ENCODE data around the gene SLC9A9.

DNA sequence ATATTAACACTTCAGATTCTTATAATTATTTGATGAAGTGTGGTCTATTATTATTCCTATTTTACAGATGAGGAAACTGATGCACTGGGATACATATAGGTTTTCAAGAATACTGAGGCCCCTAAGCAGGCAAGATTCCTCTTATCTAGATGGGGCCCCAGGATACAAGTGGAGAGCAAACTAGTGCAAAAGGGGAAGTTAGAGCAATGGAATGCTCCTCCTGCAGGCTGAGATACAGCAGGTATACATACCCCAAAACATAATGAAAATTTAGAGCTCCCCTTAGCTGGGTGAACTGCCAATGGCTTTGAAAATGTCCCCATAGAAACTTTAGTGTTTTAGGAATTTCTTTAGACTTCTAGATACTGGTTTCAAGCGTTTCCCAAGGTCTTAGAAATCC lies 481.6 kb downstream of the SLC9A9 start:
- no peak for TF ChIP-seq TBP (IDR thresholded peaks at IDR 0.05; ENCODE audit: low read depth, low read length)
- no peak for TF ChIP-seq POLR2A (IDR thresholded peaks at IDR 0.05; ENCODE audit: control extremely low read depth in 1 of 2, low read depth in 2 of 2, low read length in 2 of 2)
- TF ChIP-seq EP300 (IDR thresholded peaks at IDR 0.05; ENCODE audit: borderline replicate concordance in 1 of 2, low read depth in 2 of 2, low read length in 2 of 2), result no peak
- TF ChIP-seq MAFK (IDR thresholded peaks at IDR 0.05; ENCODE audit: low read depth, low read length), result no peak
- TF ChIP-seq POLR2AphosphoS5 (IDR thresholded peaks at IDR 0.05; ENCODE audit: low read depth, low read length), result no peak
- no peak for TF ChIP-seq CREB1 (IDR thresholded peaks at IDR 0.05)
- TF ChIP-seq, protein P1, sequence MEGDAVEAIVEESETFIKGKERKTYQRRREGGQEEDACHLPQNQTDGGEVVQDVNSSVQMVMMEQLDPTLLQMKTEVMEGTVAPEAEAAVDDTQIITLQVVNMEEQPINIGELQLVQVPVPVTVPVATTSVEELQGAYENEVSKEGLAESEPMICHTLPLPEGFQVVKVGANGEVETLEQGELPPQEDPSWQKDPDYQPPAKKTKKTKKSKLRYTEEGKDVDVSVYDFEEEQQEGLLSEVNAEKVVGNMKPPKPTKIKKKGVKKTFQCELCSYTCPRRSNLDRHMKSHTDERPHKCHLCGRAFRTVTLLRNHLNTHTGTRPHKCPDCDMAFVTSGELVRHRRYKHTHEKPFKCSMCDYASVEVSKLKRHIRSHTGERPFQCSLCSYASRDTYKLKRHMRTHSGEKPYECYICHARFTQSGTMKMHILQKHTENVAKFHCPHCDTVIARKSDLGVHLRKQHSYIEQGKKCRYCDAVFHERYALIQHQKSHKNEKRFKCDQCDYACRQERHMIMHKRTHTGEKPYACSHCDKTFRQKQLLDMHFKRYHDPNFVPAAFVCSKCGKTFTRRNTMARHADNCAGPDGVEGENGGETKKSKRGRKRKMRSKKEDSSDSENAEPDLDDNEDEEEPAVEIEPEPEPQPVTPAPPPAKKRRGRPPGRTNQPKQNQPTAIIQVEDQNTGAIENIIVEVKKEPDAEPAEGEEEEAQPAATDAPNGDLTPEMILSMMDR (IDR thresholded peaks at IDR 0.05; ENCODE audit: control extremely low read depth in 1 of 3, insufficient read depth in 1 of 3, low read depth in 1 of 3, low read length in 3 of 3), result no peak
- no peak for TF ChIP-seq RAD21 (IDR thresholded peaks at IDR 0.05 in 1 of 2, conservative IDR thresholded peaks at IDR 0.05 in 1 of 2; ENCODE audit: low read depth in 2 of 2, low read length in 2 of 2)
- no peak for TF ChIP-seq PHF8 (conservative IDR thresholded peaks at IDR 0.05; ENCODE audit: low read depth, low read length)
- no peak for TF ChIP-seq TEAD4 (IDR thresholded peaks at IDR 0.05; ENCODE audit: low read depth, low read length)
